HEK293 (cell line): ENCODE results near the gene FXYD3.

ENCODE experiments used
- GLIS2 ChIP-seq: fragments of 450-650 bp; formaldehyde crosslinking; IDR thresholded peaks from 2 replicates; pipeline ENCODE4 v1.5.1; 2016; ENCODE audit warnings: missing biosample characterization, missing genetic modification characterization
- IKZF3 ChIP-seq: fragments of 450-650 bp; IDR thresholded peaks from 2 replicates; pipeline ENCODE4 v1.5.0; 2018; ENCODE audit warnings: missing biosample characterization, mild to moderate bottlenecking, missing genetic modification characterization, moderate library complexity
- KLF1 ChIP-seq: fragments of 450-650 bp; formaldehyde crosslinking; IDR thresholded peaks from 2 replicates; pipeline ENCODE4 v1.5.1; 2016; ENCODE audit warnings: missing biosample characterization, missing genetic modification characterization
- REPIN1 ChIP-seq: fragments of 450-650 bp; formaldehyde crosslinking; IDR thresholded peaks from 2 replicates; pipeline ENCODE4 v1.5.1; 2017; ENCODE audit warnings: missing biosample characterization, missing genetic modification characterization, low read depth
- SP7 ChIP-seq: fragments of 450-650 bp; formaldehyde crosslinking; IDR thresholded peaks from 2 replicates; pipeline ENCODE4 v1.5.1; 2016; ENCODE audit warnings: missing biosample characterization, missing genetic modification characterization
- ZNF10 ChIP-seq: fragments of 450-650 bp; formaldehyde crosslinking; IDR thresholded peaks from 2 replicates; pipeline ENCODE4 v1.5.1; 2017; ENCODE audit warnings: missing biosample characterization, missing genetic modification characterization
- ZNF335 ChIP-seq: fragments of 450-650 bp; formaldehyde crosslinking; conservative IDR thresholded peaks from 2 replicates; pipeline ENCODE4 v1.5.1; 2016; ENCODE audit warnings: missing biosample characterization, missing genetic modification characterization
- ZNF423 ChIP-seq: fragments of 450-650 bp; formaldehyde crosslinking; IDR thresholded peaks from 2 replicates; pipeline ENCODE4 v1.5.1; 2016; ENCODE audit warnings: missing biosample characterization, missing genetic modification characterization
- ZNF521 ChIP-seq: fragments of 450-650 bp; formaldehyde crosslinking; IDR thresholded peaks from 2 replicates; pipeline ENCODE4 v1.5.1; 2017; ENCODE audit warnings: missing biosample characterization, mild to moderate bottlenecking, missing genetic modification characterization
- ZNF610 ChIP-seq: fragments of 450-650 bp; formaldehyde crosslinking; IDR thresholded peaks from 2 replicates; pipeline ENCODE4 v1.5.1; 2016; ENCODE audit warnings: missing biosample characterization, missing genetic modification characterization, borderline replicate concordance
- ZNF621 ChIP-seq: fragments of 450-650 bp; formaldehyde crosslinking; IDR thresholded peaks from 2 replicates; pipeline ENCODE4 v1.5.1; 2017; ENCODE audit warnings: missing biosample characterization, missing genetic modification characterization
- ZNF777 ChIP-seq: fragments of 450-650 bp; formaldehyde crosslinking; IDR thresholded peaks from 2 replicates; pipeline ENCODE4 v1.5.1; 2017; ENCODE audit warnings: missing biosample characterization, missing genetic modification characterization, borderline replicate concordance
- ZNF830 ChIP-seq: fragments of 450-650 bp; IDR thresholded peaks from 2 replicates; pipeline ENCODE4 v1.5.0; 2018; ENCODE audit warnings: missing biosample characterization, missing genetic modification characterization, low read depth, mild to moderate bottlenecking, moderate library complexity
- ZNF843 ChIP-seq: fragments of 450-650 bp; formaldehyde crosslinking; IDR thresholded peaks from 2 replicates; pipeline ENCODE4 v1.5.1; 2016; ENCODE audit warnings: missing biosample characterization, missing genetic modification characterization
- ZSCAN16 ChIP-seq: fragments of 450-650 bp; formaldehyde crosslinking; IDR thresholded peaks from 2 replicates; pipeline ENCODE4 v1.5.1; 2016; ENCODE audit warnings: missing biosample characterization, missing genetic modification characterization
- ZSCAN23 ChIP-seq: fragments of 450-650 bp; formaldehyde crosslinking; IDR thresholded peaks from 2 replicates; pipeline ENCODE4 v1.5.1; 2016; ENCODE audit warnings: missing biosample characterization, missing genetic modification characterization
- TF ChIP-seq, protein P1 (sequence below): fragments of 450-650 bp; formaldehyde crosslinking; IDR thresholded peaks from 2 replicates; pipeline ENCODE4 v1.5.1; 2016; ENCODE audit warnings: missing biosample characterization, missing genetic modification characterization
- TF ChIP-seq, protein P2 (sequence below): fragments of 450-650 bp; formaldehyde crosslinking; IDR thresholded peaks from 2 replicates; pipeline ENCODE4 v1.5.1; 2017; ENCODE audit warnings: missing biosample characterization, missing genetic modification characterization
- TF ChIP-seq, protein P3 (sequence below): fragments of 450-650 bp; formaldehyde crosslinking; IDR thresholded peaks from 2 replicates; pipeline ENCODE4 v1.5.1; 2016; ENCODE audit warnings: missing biosample characterization, missing genetic modification characterization
- TF ChIP-seq, protein P4 (sequence below): fragments of 450-650 bp; formaldehyde crosslinking; IDR thresholded peaks from 2 replicates; pipeline ENCODE4 v1.5.1; 2016; ENCODE audit warnings: missing biosample characterization, missing genetic modification characterization
- TF ChIP-seq, protein P5 (sequence below): fragments of 450-650 bp; formaldehyde crosslinking; IDR thresholded peaks from 2 replicates; pipeline ENCODE4 v1.5.1; 2017; ENCODE audit warnings: missing biosample characterization, missing genetic modification characterization

The FXYD3 gene

DNA sequence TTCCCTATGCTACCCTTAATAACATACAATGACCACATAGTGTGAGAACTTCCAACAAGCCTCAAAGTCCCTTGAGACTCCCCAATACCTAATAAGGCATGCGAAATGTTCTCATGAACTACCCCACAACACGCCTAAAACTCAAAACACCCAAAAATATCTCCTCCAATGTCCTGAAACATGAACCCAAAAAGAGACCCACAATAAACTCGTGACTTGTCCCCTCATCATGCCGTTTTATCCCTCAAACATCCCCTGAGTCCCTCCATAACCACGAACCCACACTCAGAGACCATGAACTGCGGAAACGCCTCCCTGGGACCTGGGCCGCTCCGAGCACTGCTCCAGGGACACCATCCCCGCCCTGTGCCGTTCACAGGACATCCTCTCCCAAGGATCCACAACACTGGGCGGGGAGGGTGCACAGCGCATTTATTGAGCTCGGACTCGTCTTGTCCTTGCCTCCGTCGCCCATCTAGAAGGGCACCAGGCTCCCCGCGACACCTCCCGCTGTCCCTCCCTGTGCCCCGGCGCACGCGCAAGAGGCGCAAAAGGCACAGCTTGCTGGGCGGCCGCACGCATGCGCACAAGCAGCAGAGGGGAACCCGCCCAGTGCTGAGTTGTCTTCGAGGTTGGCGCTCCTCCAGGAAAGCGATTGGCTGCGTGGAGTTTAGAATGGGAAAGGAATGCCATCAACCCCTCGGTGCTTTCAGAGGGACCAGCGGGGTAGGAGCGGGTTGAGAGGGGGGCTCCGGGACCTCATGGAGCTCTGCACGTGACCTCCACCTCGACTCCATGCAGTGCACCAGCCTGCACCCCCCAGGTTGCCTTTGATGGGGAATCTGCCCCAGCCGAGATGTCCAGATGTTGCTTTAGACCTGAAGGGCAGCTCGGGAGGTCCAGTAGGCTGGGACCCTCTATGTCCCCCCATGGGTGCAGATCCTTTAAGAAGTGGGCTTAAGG lies 8.8 kb downstream of the FXYD3 start (continued):
- TF ChIP-seq, protein P1, sequence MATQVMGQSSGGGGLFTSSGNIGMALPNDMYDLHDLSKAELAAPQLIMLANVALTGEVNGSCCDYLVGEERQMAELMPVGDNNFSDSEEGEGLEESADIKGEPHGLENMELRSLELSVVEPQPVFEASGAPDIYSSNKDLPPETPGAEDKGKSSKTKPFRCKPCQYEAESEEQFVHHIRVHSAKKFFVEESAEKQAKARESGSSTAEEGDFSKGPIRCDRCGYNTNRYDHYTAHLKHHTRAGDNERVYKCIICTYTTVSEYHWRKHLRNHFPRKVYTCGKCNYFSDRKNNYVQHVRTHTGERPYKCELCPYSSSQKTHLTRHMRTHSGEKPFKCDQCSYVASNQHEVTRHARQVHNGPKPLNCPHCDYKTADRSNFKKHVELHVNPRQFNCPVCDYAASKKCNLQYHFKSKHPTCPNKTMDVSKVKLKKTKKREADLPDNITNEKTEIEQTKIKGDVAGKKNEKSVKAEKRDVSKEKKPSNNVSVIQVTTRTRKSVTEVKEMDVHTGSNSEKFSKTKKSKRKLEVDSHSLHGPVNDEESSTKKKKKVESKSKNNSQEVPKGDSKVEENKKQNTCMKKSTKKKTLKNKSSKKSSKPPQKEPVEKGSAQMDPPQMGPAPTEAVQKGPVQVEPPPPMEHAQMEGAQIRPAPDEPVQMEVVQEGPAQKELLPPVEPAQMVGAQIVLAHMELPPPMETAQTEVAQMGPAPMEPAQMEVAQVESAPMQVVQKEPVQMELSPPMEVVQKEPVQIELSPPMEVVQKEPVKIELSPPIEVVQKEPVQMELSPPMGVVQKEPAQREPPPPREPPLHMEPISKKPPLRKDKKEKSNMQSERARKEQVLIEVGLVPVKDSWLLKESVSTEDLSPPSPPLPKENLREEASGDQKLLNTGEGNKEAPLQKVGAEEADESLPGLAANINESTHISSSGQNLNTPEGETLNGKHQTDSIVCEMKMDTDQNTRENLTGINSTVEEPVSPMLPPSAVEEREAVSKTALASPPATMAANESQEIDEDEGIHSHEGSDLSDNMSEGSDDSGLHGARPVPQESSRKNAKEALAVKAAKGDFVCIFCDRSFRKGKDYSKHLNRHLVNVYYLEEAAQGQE: 0 out of 2 replicates have a peak, but pooled peaks have one; percentile 33
- TF ChIP-seq ZNF621 (no peak), ZNF610 (tag by site-specific recombination) (peak; percentile 23), SP7 (peak; percentile 72; the same call in 1 of the 2 replicates), REPIN1 (no peak; the same call in 1 of the 2 replicates), KLF1 (tag by site-specific recombination) (peak; percentile 51; the same call in 1 of the 2 replicates), ZNF830 (tag by site-specific recombination) (no peak), ZNF423 (tag by site-specific recombination) (no peak), GLIS2 (tag by site-specific recombination) (peak; percentile 95), ZSCAN16 (tag by site-specific recombination) (no peak), ZSCAN23 (no peak), IKZF3 (peak; percentile 43), ZNF521 (tag by site-specific recombination) (no peak), ZNF335 (tag by site-specific recombination) (peak; percentile 71), ZNF10 (tag by site-specific recombination) (no peak), ZNF843 (tag by site-specific recombination) (0 out of 2 replicates have a peak, but pooled peaks have one; percentile 19), ZNF777 (tag by site-specific recombination) (0 out of 2 replicates have a peak, but pooled peaks have one; percentile 79)
- TF ChIP-seq, protein P2, sequence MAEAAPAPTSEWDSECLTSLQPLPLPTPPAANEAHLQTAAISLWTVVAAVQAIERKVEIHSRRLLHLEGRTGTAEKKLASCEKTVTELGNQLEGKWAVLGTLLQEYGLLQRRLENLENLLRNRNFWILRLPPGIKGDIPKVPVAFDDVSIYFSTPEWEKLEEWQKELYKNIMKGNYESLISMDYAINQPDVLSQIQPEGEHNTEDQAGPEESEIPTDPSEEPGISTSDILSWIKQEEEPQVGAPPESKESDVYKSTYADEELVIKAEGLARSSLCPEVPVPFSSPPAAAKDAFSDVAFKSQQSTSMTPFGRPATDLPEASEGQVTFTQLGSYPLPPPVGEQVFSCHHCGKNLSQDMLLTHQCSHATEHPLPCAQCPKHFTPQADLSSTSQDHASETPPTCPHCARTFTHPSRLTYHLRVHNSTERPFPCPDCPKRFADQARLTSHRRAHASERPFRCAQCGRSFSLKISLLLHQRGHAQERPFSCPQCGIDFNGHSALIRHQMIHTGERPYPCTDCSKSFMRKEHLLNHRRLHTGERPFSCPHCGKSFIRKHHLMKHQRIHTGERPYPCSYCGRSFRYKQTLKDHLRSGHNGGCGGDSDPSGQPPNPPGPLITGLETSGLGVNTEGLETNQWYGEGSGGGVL (tag by site-specific recombination): 0 out of 2 replicates have a peak, but pooled peaks have one; percentile 15
- TF ChIP-seq, protein P3, sequence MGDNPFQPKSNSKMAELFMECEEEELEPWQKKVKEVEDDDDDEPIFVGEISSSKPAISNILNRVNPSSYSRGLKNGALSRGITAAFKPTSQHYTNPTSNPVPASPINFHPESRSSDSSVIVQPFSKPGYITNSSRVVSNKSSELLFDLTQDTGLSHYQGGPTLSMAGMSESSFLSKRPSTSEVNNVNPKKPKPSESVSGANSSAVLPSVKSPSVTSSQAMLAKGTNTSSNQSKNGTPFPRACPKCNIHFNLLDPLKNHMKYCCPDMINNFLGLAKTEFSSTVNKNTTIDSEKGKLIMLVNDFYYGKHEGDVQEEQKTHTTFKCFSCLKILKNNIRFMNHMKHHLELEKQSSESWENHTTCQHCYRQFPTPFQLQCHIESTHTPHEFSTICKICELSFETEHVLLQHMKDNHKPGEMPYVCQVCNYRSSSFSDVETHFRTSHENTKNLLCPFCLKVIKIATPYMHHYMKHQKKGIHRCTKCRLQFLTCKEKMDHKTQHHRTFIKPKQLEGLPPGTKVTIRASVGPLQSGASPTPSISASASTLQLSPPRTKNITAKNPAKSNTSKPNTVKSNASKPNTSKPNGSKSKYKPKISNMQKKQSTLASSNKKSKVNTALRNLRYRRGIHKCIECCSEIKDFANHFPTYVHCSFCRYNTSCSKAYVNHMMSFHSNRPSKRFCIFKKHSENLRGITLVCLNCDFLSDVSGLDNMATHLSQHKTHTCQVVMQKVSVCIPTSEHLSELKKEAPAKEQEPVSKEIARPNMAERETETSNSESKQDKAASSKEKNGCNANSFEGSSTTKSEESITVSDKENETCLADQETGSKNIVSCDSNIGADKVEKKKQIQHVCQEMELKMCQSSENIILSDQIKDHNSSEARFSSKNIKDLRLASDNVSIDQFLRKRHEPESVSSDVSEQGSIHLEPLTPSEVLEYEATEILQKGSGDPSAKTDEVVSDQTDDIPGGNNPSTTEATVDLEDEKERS (tag by site-specific recombination): no peak
- TF ChIP-seq, protein P4, sequence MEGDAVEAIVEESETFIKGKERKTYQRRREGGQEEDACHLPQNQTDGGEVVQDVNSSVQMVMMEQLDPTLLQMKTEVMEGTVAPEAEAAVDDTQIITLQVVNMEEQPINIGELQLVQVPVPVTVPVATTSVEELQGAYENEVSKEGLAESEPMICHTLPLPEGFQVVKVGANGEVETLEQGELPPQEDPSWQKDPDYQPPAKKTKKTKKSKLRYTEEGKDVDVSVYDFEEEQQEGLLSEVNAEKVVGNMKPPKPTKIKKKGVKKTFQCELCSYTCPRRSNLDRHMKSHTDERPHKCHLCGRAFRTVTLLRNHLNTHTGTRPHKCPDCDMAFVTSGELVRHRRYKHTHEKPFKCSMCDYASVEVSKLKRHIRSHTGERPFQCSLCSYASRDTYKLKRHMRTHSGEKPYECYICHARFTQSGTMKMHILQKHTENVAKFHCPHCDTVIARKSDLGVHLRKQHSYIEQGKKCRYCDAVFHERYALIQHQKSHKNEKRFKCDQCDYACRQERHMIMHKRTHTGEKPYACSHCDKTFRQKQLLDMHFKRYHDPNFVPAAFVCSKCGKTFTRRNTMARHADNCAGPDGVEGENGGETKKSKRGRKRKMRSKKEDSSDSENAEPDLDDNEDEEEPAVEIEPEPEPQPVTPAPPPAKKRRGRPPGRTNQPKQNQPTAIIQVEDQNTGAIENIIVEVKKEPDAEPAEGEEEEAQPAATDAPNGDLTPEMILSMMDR (tag by site-specific recombination): no peak
- TF ChIP-seq, protein P5, sequence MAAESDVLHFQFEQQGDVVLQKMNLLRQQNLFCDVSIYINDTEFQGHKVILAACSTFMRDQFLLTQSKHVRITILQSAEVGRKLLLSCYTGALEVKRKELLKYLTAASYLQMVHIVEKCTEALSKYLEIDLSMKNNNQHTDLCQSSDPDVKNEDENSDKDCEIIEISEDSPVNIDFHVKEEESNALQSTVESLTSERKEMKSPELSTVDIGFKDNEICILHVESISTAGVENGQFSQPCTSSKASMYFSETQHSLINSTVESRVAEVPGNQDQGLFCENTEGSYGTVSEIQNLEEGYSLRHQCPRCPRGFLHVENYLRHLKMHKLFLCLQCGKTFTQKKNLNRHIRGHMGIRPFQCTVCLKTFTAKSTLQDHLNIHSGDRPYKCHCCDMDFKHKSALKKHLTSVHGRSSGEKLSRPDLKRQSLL (tag by site-specific recombination): no peak
